Colonic mucosa (tissue), 4 donors: Measurements from ENCODE around the gene ALDH3A2. TPM values are rescaled to one million over a fixed set of nuclear protein-coding genes. Genes with fewer than 3 reads are reported as not detected.
A peak's percentile ranks its signal among the peaks of the same experiment; 100 is the strongest.

Source experiments
- DNase-seq: peaks from one replicate; pipeline ENCODE4 v3.0.0-alpha.2; 2020
- H3K27ac ChIP-seq: fragments of 200-600 bp; one replicate; pipeline ENCODE4 v1.8.0; 2021
- H3K27me3 ChIP-seq: fragments of 200-600 bp; one replicate; pipeline ENCODE4 v1.8.0; 2021
- H3K36me3 ChIP-seq: fragments of 200-600 bp; one replicate; pipeline ENCODE4 v1.8.0; 2021
- H3K4me1 ChIP-seq: fragments of 200-600 bp; one replicate; pipeline ENCODE4 v1.8.0; 2021; ENCODE audit warnings: mild to moderate bottlenecking
- H3K4me3 ChIP-seq: fragments of 200-600 bp; one replicate; pipeline ENCODE4 v1.8.0; 2021
- H3K9ac ChIP-seq, 2 donors: one replicate each; pipeline ENCODE4 v1.7.0; 2013; ENCODE audit warnings: control low read depth in 2 of 2, low read depth in 2 of 2, low read length in 2 of 2
- H3K9me3 ChIP-seq: fragments of 200-600 bp; one replicate; pipeline ENCODE4 v1.8.0; 2021
- intact Hi-C: fragments of 100-400 bp; cut with DNase I; formaldehyde crosslinking; loops from one replicate; pipeline ENCODE4 v1.14.1; 2022
- total RNA-seq, 2 donors: library from RNA; stranded (reverse); fragmentation: NEBNext Ultra II Directional in 1 of 2; extraction: Animal tissue kit (Norgen Biotek cat#: 25700) in 1 of 2; gene quantifications; one replicate each; pipeline ENCODE4 v1.2.1, GENCODE V29; 2021
- TF ChIP-seq, protein P1 (sequence below): fragments of 200-600 bp; IDR thresholded peaks from one replicate; pipeline ENCODE4 v1.8.0; 2022; ENCODE audit warnings: antibody characterized with exemption, mild to moderate bottlenecking
- donor health status: healthy.
- donor health status: DM: no; HTN: no; CAD: no.
- donor health status: DM: no; HTN: no; CAD: no.

The ALDH3A2 gene
- total RNA-seq, 2 donors from 2014 or later: 115 to 144 TPM

DNA sequence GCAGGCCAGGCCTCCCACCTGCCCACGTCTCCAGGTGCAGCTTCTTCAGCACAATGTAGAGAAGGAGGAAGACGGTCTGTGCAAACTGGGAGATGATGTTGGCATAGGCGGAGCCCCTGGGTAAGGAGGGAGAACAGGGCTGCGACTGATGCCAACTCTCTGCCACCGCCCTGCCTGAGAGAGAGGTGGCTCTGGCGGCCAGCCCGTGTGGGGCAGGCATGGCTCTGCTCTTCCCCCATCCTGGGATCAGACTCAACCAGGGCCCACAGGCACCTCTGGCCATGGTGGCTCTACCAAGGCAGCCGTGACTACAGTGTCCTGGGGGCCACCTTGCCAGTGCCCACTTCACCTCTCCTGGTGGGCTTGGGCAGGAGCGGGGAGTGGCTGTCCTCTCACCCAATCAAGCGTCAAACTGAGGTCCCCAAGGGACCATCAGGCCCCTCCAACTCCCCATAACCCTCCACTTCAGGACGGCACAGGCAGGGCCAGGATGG lies 59.2 kb downstream of the ALDH3A2 start:
- Histone ChIP-seq H3K9me3 (no peaks in the 10 kb centered on the region), H3K27ac (no peak overlapping the region), H3K4me3 (no peak overlapping the region), H3K9ac (no peak overlapping the region), H3K27me3 (no peaks in the 10 kb centered on the region), H3K4me1 (no peaks in the 10 kb centered on the region), H3K36me3 (no peaks in the 10 kb centered on the region)
- intact Hi-C loops: no loop called here
- DNase-seq: no peak
- TF ChIP-seq, protein P1, sequence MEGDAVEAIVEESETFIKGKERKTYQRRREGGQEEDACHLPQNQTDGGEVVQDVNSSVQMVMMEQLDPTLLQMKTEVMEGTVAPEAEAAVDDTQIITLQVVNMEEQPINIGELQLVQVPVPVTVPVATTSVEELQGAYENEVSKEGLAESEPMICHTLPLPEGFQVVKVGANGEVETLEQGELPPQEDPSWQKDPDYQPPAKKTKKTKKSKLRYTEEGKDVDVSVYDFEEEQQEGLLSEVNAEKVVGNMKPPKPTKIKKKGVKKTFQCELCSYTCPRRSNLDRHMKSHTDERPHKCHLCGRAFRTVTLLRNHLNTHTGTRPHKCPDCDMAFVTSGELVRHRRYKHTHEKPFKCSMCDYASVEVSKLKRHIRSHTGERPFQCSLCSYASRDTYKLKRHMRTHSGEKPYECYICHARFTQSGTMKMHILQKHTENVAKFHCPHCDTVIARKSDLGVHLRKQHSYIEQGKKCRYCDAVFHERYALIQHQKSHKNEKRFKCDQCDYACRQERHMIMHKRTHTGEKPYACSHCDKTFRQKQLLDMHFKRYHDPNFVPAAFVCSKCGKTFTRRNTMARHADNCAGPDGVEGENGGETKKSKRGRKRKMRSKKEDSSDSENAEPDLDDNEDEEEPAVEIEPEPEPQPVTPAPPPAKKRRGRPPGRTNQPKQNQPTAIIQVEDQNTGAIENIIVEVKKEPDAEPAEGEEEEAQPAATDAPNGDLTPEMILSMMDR: no peak

DNA sequence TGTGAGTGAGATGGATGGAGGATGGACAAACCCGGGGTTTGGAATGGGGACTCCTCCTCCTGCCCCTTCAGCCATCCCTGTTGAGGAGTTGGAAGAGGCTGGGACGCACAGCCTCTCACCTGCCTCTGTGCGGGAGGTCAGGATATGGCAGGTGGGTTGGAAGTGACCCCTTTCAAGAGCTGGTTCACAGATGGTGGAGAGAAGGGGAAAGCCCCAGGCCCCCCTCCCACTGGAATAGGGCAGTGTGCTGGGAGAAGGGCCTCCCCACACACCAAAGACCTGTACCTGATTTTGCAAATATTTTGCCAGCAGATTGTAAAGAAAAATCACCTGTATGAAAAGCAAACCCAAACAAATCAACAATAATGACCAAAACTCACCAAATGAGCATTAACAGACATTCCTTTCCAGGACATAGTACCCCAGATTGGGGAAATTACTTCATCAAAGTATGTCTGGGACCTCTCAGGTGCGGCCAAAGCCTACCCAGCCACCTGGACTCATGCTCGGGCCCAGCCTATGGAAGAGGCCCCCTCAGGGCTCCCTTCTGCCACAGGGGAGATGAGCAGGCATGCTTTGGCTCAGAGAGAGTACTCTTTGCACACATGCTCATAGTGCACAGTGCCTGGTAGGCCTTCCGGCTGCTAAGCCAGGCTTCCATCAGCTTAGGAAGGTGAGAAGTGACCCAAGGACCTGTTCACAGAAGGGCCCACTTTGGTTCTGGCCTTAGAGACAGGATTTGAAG lies 60.1 kb downstream of the ALDH3A2 start:
- Histone ChIP-seq H3K4me3 (no peak overlapping the region), H3K27me3 (no peaks in the 10 kb centered on the region), H3K9ac (no peak overlapping the region), H3K4me1 (no peaks in the 10 kb centered on the region), H3K9me3 (no peaks in the 10 kb centered on the region), H3K36me3 (no peaks in the 10 kb centered on the region), H3K27ac (no peak overlapping the region)
- DNase-seq: no peak
- intact Hi-C loops: no loop called here
- TF ChIP-seq, protein P1: no peak

DNA sequence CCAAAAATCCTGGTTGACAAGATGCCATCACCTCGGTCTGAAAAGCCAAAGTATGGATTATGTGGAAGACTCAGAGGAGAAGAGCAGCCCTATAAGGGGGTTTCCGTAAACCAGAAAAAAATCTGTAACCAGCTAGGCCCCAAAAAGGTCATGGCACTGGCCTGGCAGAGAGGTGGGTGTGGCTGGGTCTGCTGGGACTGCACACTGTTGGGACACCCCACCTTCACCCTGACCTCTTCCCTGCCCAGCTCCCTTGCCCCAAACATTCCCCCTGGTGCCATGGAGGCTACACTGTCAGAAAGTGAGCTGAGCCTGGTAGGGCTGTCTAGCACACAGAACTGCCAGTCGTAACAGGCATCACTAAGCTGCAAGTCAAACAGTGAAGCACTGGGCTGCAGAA lies 61.3 kb downstream of the ALDH3A2 start:
- H3K4me1 ChIP-seq: no peaks in the 10 kb centered on the region
- no peaks in the 10 kb centered on the region for H3K27me3 ChIP-seq
- no peaks in the 10 kb centered on the region for H3K36me3 ChIP-seq
- H3K27ac ChIP-seq: no peak overlapping the region
- TF ChIP-seq, protein P1: no peak
- no peak for DNase-seq
- H3K4me3 ChIP-seq: no peak overlapping the region
- intact Hi-C loops: no loop called here
- H3K9me3 ChIP-seq: no peaks in the 10 kb centered on the region
- no peak overlapping the region for H3K9ac ChIP-seq

DNA sequence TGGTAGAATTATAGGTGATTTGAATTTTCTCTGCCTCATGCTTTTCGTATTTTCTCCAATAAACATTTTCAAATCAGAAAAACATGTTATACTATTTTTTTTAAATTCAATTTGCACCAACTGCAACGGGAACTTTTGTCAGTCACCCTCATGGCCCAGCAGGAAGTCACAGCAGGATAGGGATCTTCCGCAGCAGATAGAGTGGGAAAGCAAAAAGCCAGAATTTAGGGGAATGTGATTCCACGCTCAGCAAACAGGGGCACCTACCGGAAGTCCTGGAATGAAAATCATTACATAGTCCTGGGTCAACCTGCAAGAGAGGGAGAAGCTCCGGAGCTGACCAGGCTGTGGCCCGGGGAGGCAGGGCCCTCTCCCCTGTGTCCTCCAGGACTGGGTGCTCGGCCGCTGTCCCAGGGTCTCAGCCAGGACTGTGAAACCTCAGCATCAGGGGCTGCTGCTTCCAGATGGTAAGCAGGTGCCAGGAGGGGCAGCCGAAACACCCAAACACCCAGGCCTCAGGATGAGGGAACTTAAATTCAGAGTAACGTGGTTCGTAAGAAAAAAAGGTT lies 64.0 kb downstream of the ALDH3A2 start:
- Histone ChIP-seq H3K27me3 (no peaks in the 10 kb centered on the region), H3K4me1 (no peaks in the 10 kb centered on the region), H3K9ac (no peak overlapping the region), H3K9me3 (no peaks in the 10 kb centered on the region), H3K36me3 (no peaks in the 10 kb centered on the region), H3K4me3 (no peak overlapping the region), H3K27ac (no peak overlapping the region)
- intact Hi-C loops: no loop called here
- peak; percentile 5 for DNase-seq
- TF ChIP-seq, protein P1: no peak

DNA sequence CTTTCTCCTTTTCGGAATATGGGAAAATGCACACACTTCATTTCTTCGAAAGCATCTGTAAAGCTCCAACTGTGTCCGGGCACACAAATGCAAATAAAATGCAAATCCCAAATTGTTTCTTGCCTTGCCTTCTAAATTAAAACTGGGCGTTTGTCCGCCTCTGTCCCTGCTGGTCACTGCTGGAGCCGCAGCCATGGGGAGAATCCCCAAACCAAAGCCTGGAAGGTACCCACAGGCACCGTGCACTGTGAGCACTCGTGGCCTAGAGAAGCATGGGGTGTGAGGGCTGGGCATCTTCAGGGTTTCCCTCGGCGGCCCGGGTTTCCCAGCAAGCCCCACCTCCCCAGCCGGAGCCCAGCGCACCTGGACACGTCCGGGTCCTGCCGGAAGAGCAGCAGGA lies 64.9 kb downstream of the ALDH3A2 start:
- no peaks in the 10 kb centered on the region for H3K4me1 ChIP-seq
- no peak overlapping the region for H3K4me3 ChIP-seq
- TF ChIP-seq, protein P1: no peak
- no peak overlapping the region for H3K27ac ChIP-seq
- H3K27me3 ChIP-seq: no peaks in the 10 kb centered on the region
- H3K9me3 ChIP-seq: no peaks in the 10 kb centered on the region
- no peaks in the 10 kb centered on the region for H3K36me3 ChIP-seq
- intact Hi-C loops: no loop called here
- no peak overlapping the region for H3K9ac ChIP-seq
- DNase-seq: no peak
